SU-DHL-6 (cell line): ENCODE results near the gene CACNA2D1.

Experiments
- H2AFZ ChIP-seq: fragments of 200-600 bp; sonication (generic); 2 replicates; pipeline ENCODE4 v1.6.1; 2014; ENCODE audit warnings: low read depth, mild to moderate bottlenecking, moderate library complexity, mixed read lengths, antibody characterized with exemption, low read length; ENCODE audit not compliant: severe bottlenecking
- H3F3A ChIP-seq: fragments of 200-600 bp; shearing (Covaris generic); 2 replicates; pipeline ENCODE4 v1.6.0; 2016; ENCODE audit warnings: antibody characterized with exemption, mild to moderate bottlenecking; ENCODE audit not compliant: insufficient read depth
- H3K27ac ChIP-seq: fragments of 200-600 bp; sonication (generic); 2 replicates; pipeline ENCODE4 v1.5.1; 2016; ENCODE audit warnings: low read depth, mild to moderate bottlenecking, low read length, moderate library complexity, mixed read lengths
- H3K27me3 ChIP-seq: fragments of 200-600 bp; sonication (generic), shearing (Covaris generic); 2 replicates; pipeline ENCODE4 v1.6.0; 2014; ENCODE audit warnings: mild to moderate bottlenecking, low read length
- H3K36me3 ChIP-seq: fragments of 200-600 bp; sonication (generic); 2 replicates; pipeline ENCODE4 v1.6.1; 2014; ENCODE audit warnings: mild to moderate bottlenecking, low read length, mixed read lengths
- H3K4me2 ChIP-seq: fragments of 300-600, 200-600 bp; shearing (Covaris generic), sonication (generic); 2 replicates; pipeline ENCODE4 v1.6.0; 2014; ENCODE audit warnings: low read length, low read depth, mild to moderate bottlenecking; ENCODE audit not compliant: poor library complexity, severe bottlenecking
- H3K4me3 ChIP-seq: fragments of 200-600 bp; sonication (generic); 2 replicates; pipeline ENCODE4 v1.5.1; 2014; ENCODE audit warnings: antibody characterized with exemption, low read length, mild to moderate bottlenecking, mixed read lengths; ENCODE audit not compliant: insufficient read depth, poor library complexity, severe bottlenecking
- H3K79me2 ChIP-seq: fragments of 200-600 bp; sonication (generic); 2 replicates; pipeline ENCODE4 v1.6.1; 2014; ENCODE audit warnings: mild to moderate bottlenecking, low read length, moderate library complexity; ENCODE audit not compliant: insufficient read depth
- H3K9ac ChIP-seq: fragments of 200-600 bp; sonication (generic); 2 replicates; pipeline ENCODE4 v1.7.0; 2014; ENCODE audit warnings: mild to moderate bottlenecking, low read length
- H3K9me2 ChIP-seq: fragments of 200-600 bp; sonication (generic); replicated peaks from 2 replicates; pipeline ENCODE4 v1.6.1; 2014; ENCODE audit warnings: low read length; ENCODE audit not compliant: insufficient read depth
- H3K9me3 ChIP-seq: fragments of 200-600 bp; sonication (generic); 2 replicates; pipeline ENCODE4 v1.6.1; 2014; ENCODE audit warnings: low read length, mixed read lengths; ENCODE audit not compliant: insufficient read depth
- H4K20me1 ChIP-seq: fragments of 200-600 bp; sonication (generic); 2 replicates; pipeline ENCODE4 v1.6.1; 2014; ENCODE audit warnings: low read depth, mild to moderate bottlenecking, antibody characterized with exemption, low read length, moderate library complexity, mixed read lengths
- EZH2phosphoT487 ChIP-seq: fragments of 200-600 bp; sonication (generic), shearing (Covaris generic); conservative IDR thresholded peaks from 2 replicates; pipeline ENCODE4 v1.6.1; 2018; ENCODE audit warnings: mild to moderate bottlenecking, antibody characterized with exemption, low read length, moderate library complexity, mixed read lengths
- TF ChIP-seq, protein P1 (sequence below): fragments of 200-600 bp; sonication (generic); IDR thresholded peaks from one replicate; pipeline ENCODE4 v1.5.1; 2017; ENCODE audit warnings: antibody characterized with exemption, mild to moderate bottlenecking, low read length, moderate library complexity; ENCODE audit not compliant: insufficient read depth, poor library complexity, severe bottlenecking

The CACNA2D1 gene

DNA sequence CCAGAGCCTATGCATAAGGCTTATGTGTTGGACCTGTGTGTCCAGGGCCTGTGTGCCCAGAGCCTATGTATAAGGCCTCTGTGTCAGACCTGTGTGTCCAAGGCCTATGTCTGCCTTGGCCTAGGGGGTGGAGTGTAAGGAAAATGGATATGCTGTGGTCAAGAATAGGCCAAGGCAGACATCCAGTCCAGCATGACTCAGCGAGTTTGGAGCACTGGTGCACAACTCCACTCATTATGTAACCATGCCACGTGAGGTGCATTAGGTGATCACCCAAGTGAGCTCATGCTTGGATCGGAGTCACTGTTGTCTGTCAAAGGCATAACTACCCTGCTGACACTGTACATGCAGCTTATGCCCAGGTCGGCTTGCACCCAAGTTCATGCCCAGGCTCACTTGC, 238.9 kb downstream of the CACNA2D1 start:
- Histone ChIP-seq H3K36me3 (no peaks in the 10 kb centered on the region), H3K27me3 (no peaks in the 10 kb centered on the region), H3K9me2 (no peaks in the 10 kb centered on the region), H3K9me3 (no peaks in the 10 kb centered on the region), H3K4me3 (no peak overlapping the region), H3K27ac (no peak overlapping the region), H2AFZ (no peak overlapping the region), H3F3A (no peaks in the 10 kb centered on the region), H4K20me1 (no peaks in the 10 kb centered on the region), H3K4me2 (no peak overlapping the region), H3K79me2 (no peaks in the 10 kb centered on the region), H3K9ac (no peak overlapping the region)
- no peak for TF ChIP-seq EZH2phosphoT487
- TF ChIP-seq, protein P1, sequence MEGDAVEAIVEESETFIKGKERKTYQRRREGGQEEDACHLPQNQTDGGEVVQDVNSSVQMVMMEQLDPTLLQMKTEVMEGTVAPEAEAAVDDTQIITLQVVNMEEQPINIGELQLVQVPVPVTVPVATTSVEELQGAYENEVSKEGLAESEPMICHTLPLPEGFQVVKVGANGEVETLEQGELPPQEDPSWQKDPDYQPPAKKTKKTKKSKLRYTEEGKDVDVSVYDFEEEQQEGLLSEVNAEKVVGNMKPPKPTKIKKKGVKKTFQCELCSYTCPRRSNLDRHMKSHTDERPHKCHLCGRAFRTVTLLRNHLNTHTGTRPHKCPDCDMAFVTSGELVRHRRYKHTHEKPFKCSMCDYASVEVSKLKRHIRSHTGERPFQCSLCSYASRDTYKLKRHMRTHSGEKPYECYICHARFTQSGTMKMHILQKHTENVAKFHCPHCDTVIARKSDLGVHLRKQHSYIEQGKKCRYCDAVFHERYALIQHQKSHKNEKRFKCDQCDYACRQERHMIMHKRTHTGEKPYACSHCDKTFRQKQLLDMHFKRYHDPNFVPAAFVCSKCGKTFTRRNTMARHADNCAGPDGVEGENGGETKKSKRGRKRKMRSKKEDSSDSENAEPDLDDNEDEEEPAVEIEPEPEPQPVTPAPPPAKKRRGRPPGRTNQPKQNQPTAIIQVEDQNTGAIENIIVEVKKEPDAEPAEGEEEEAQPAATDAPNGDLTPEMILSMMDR: no peak

DNA sequence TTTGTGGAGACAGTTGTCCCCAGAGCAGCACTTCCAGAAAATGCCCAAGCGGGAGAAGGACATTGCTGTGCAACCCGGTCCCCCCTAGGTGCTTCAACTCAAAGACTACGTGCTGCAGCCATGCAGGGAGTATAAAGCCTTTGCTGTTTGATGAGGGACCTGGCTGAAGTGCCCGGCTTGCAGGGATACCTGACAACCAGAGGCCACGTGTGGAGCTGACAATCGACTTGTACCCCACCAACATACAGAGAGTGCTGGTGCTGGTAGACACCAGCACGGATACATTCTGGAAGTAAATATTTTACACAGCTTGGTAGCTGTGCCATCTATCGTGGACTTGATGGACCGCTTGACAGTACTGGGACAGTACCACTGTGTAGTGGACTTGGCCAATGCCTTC, 240.6 kb downstream of the CACNA2D1 start:
- no peaks in the 10 kb centered on the region for H3K9me3 ChIP-seq
- no peaks in the 10 kb centered on the region for H3K36me3 ChIP-seq
- H3F3A ChIP-seq: no peaks in the 10 kb centered on the region
- no peak overlapping the region for H3K9ac ChIP-seq
- H3K4me2 ChIP-seq: no peak overlapping the region
- no peak overlapping the region for H2AFZ ChIP-seq
- H3K27ac ChIP-seq: no peak overlapping the region
- no peaks in the 10 kb centered on the region for H3K9me2 ChIP-seq
- H3K27me3 ChIP-seq: no peaks in the 10 kb centered on the region
- no peak for TF ChIP-seq EZH2phosphoT487
- TF ChIP-seq, protein P1: no peak
- no peak overlapping the region for H3K4me3 ChIP-seq
- H4K20me1 ChIP-seq: no peaks in the 10 kb centered on the region
- no peaks in the 10 kb centered on the region for H3K79me2 ChIP-seq

DNA sequence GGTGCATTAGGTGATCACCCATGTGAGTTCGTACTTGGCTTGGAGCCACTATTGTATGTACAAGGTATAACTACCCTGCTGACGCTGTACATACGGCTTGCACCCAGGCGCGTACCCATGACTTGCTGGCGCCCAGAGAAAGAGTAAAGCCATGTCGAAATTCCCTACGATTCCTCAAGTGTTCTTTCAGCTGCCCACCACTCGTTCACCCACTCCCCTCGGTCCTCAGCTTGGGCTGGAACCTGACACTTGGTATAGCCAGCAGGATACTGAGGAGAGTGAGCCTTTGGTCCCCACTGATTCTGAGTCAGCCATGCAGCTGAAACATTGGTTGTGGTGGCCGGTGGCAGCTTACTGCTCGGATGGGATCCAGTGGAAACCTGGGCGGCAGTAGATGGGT, 241.5 kb downstream of the CACNA2D1 start:
- H3K36me3 ChIP-seq: no peaks in the 10 kb centered on the region

More for the DNA sequence above, 241.5 kb downstream of the CACNA2D1 start:
- H4K20me1 ChIP-seq: no peaks in the 10 kb centered on the region
- no peak overlapping the region for H2AFZ ChIP-seq
- H3K27me3 ChIP-seq: no peaks in the 10 kb centered on the region
- H3K9ac ChIP-seq: no peak overlapping the region
- no peaks in the 10 kb centered on the region for H3F3A ChIP-seq
- H3K9me2 ChIP-seq: no peaks in the 10 kb centered on the region
- H3K27ac ChIP-seq: no peak overlapping the region
- no peaks in the 10 kb centered on the region for H3K79me2 ChIP-seq
- no peak overlapping the region for H3K4me2 ChIP-seq
- TF ChIP-seq EZH2phosphoT487: no peak
- TF ChIP-seq, protein P1: no peak
- H3K4me3 ChIP-seq: no peak overlapping the region
- H3K9me3 ChIP-seq: no peaks in the 10 kb centered on the region
